Panc1 (cell line): ENCODE measurements around the gene DENND4C.

Experiments
- CTCF ChIP-seq: fragments of 450-650 bp; IDR thresholded peaks from 2 replicates; pipeline ENCODE4 v1.5.1; 2017; ENCODE audit warnings: mild to moderate bottlenecking
- REST ChIP-seq, 2 experiments: IDR thresholded peaks; 2 replicates each; pipeline ENCODE4 v1.6.1; 2011 to 2012; ENCODE audit warnings: low read depth in 2 of 2, control low read depth in 1 of 2, low read length in 1 of 2, mild to moderate bottlenecking in 1 of 2, moderate library complexity in 1 of 2; ENCODE audit not compliant: insufficient read depth in 1 of 2
- SIN3A ChIP-seq: IDR thresholded peaks from 2 replicates; pipeline ENCODE4 v1.6.1; 2012; ENCODE audit warnings: low read depth, mild to moderate bottlenecking, low read length, moderate library complexity, borderline replicate concordance; ENCODE audit not compliant: insufficient read depth
- TCF7L2 ChIP-seq: IDR thresholded peaks from 2 replicates; pipeline ENCODE4 v1.6.1; 2011; ENCODE audit warnings: mild to moderate bottlenecking, low read depth, low read length, inconsistent platforms

- TF ChIP-seq CTCF (no peak), REST (IDR thresholded peaks at IDR 0.05; ENCODE audit: insufficient read depth in 1 of 2, low read depth in 2 of 2, low read length in 1 of 2) (no peak), SIN3A (no peak), TCF7L2 (no peak)
Observed at GRCh38 chr9:19193029-19193324, 37.5 kb upstream of the DENND4C start.
